Middle frontal gyrus (tissue), 1 donor: ENCODE measurements around the gene EFCAB8.
"Not testable (repeated sequence)": the region's sequence is repeated elsewhere in the genome, so short reads cannot be mapped to it uniquely, and the experiment has no call there.

ENCODE experiments used
- DNase-seq: peaks from one replicate; pipeline ENCODE4 v3.0.0-alpha.2; 2015; ENCODE audit warnings: low spot score; ENCODE audit errors: extremely low spot score

Gene EFCAB8

GRCh38 chr20:32972181-32973076 is 113.7 kb downstream of the EFCAB8 start:
- DNase-seq, result no peak

- DNase-seq, result no peak
These were observed 114.5 kb downstream of the EFCAB8 start for GRCh38 chr20:32973077-32973717.

GRCh38 chr20:32974204-32975064 is 115.7 kb downstream of the EFCAB8 start:
- DNase-seq, result not testable (repeated sequence)

GRCh38 chr20:32975121-32975520 is 116.4 kb downstream of the EFCAB8 start:
- not testable (repeated sequence) for DNase-seq

- DNase-seq, result no peak
These were observed 117.3 kb downstream of the EFCAB8 start for GRCh38 chr20:32975698-32976674.

- DNase-seq, result no peak
These were observed 118.0 kb downstream of the EFCAB8 start for GRCh38 chr20:32976746-32977145.

- no peak for DNase-seq
These were observed 118.7 kb downstream of the EFCAB8 start for GRCh38 chr20:32977281-32978008.

GRCh38 chr20:32978009-32978335 is 119.2 kb downstream of the EFCAB8 start:
- DNase-seq, result no peak

- DNase-seq, result no peak
These were observed 120.7 kb downstream of the EFCAB8 start for GRCh38 chr20:32979201-32979998.

GRCh38 chr20:32980131-32980941 is 121.6 kb downstream of the EFCAB8 start:
- DNase-seq, result peak; percentile 45

- no peak for DNase-seq
These were observed 122.3 kb downstream of the EFCAB8 start for GRCh38 chr20:32980990-32981389.

GRCh38 chr20:32982617-32983458 is 124.1 kb downstream of the EFCAB8 start:
- DNase-seq, result no peak

- no peak for DNase-seq
These were observed 124.9 kb downstream of the EFCAB8 start for GRCh38 chr20:32983459-32984112.

- no peak for DNase-seq
These were observed 125.5 kb downstream of the EFCAB8 start for GRCh38 chr20:32984196-32984595.

GRCh38 chr20:32984631-32985354 is 126.1 kb downstream of the EFCAB8 start:
- no peak for DNase-seq

GRCh38 chr20:32985596-32985995 is 126.9 kb downstream of the EFCAB8 start:
- DNase-seq, result no peak
